HS-5 (cell line): ENCODE results near the gene ATF6.
"Not testable (repeated sequence)": the region's sequence is repeated elsewhere in the genome, so short reads cannot be mapped to it uniquely, and the experiment has no call there.

Experiments
- DNase-seq: peaks from one replicate; pipeline ENCODE4 v3.0.0-alpha.2; 2012; ENCODE audit warnings: low read depth

Gene ATF6

GRCh38 chr1:161779393-161779792, 13.3 kb downstream of the ATF6 start:
- no peak for DNase-seq

- no peak for DNase-seq
Observed at GRCh38 chr1:161781995-161782394, 15.9 kb downstream of the ATF6 start.

GRCh38 chr1:161782886-161783285, 16.8 kb downstream of the ATF6 start:
- no peak for DNase-seq

GRCh38 chr1:161784968-161785367, 18.8 kb downstream of the ATF6 start:
- DNase-seq = no peak

- no peak for DNase-seq
Observed at GRCh38 chr1:161787355-161787754, 21.2 kb downstream of the ATF6 start.

GRCh38 chr1:161790587-161791317, 24.6 kb downstream of the ATF6 start:
- DNase-seq = no peak

GRCh38 chr1:161791904-161792655, 26.0 kb downstream of the ATF6 start:
- peak; percentile 39 for DNase-seq

- DNase-seq = peak; percentile 83
Observed at GRCh38 chr1:161792740-161793139, 26.6 kb downstream of the ATF6 start.

GRCh38 chr1:161799792-161800191, 33.7 kb downstream of the ATF6 start:
- DNase-seq = no peak

GRCh38 chr1:161801955-161802354, 35.8 kb downstream of the ATF6 start:
- no peak for DNase-seq

GRCh38 chr1:161803181-161803580, 37.1 kb downstream of the ATF6 start:
- no peak for DNase-seq

GRCh38 chr1:161805399-161806197, 39.5 kb downstream of the ATF6 start:
- DNase-seq = no peak

GRCh38 chr1:161809202-161809601, 43.1 kb downstream of the ATF6 start:
- DNase-seq = not testable (repeated sequence)

- DNase-seq = not testable (repeated sequence)
Observed at GRCh38 chr1:161809656-161810055, 43.5 kb downstream of the ATF6 start.

GRCh38 chr1:161810780-161811179, 44.7 kb downstream of the ATF6 start:
- no peak for DNase-seq

- no peak for DNase-seq
Observed at GRCh38 chr1:161816201-161816600, 50.1 kb downstream of the ATF6 start.

GRCh38 chr1:161817176-161817730, 51.1 kb downstream of the ATF6 start:
- no peak for DNase-seq

- DNase-seq = no peak
Observed at GRCh38 chr1:161820914-161821313, 54.8 kb downstream of the ATF6 start.

- DNase-seq = no peak
Observed at GRCh38 chr1:161824618-161825017, 58.5 kb downstream of the ATF6 start.

GRCh38 chr1:161825831-161826230, 59.7 kb downstream of the ATF6 start:
- no peak for DNase-seq

- no peak for DNase-seq
Observed at GRCh38 chr1:161826478-161826877, 60.4 kb downstream of the ATF6 start.

- DNase-seq = no peak
Observed at GRCh38 chr1:161827786-161828185, 61.7 kb downstream of the ATF6 start.
